HG02943 (cell line): ENCODE results near the gene CAMKMT.

Experiments
- ATAC-seq: cut with Tn5 transposase; IDR thresholded peaks from one replicate; pipeline ENCODE4 v1.9.1; 2021; ENCODE audit warnings: mild to moderate bottlenecking, low read depth, moderate library complexity; ENCODE audit not compliant: unreplicated experiment

CAMKMT gene

GRCh38 chr2:44679990-44680389 is 318.2 kb downstream of the CAMKMT start:
- ATAC-seq, result no peak

- no peak for ATAC-seq
These were observed 318.8 kb downstream of the CAMKMT start for GRCh38 chr2:44680424-44680971.

- no peak for ATAC-seq
These were observed 319.3 kb downstream of the CAMKMT start for GRCh38 chr2:44680983-44681531.

- no peak for ATAC-seq
These were observed 320.7 kb downstream of the CAMKMT start for GRCh38 chr2:44682459-44682858.

- no peak for ATAC-seq
These were observed 322.8 kb downstream of the CAMKMT start for GRCh38 chr2:44684559-44684958.

- ATAC-seq, result no peak
These were observed 324.8 kb downstream of the CAMKMT start for GRCh38 chr2:44686561-44686960.

- ATAC-seq, result no peak
These were observed 326.1 kb downstream of the CAMKMT start for GRCh38 chr2:44687686-44688455.

GRCh38 chr2:44688456-44689124 is 326.8 kb downstream of the CAMKMT start:
- no peak for ATAC-seq

- ATAC-seq, result no peak
These were observed 327.8 kb downstream of the CAMKMT start for GRCh38 chr2:44689516-44689915.

GRCh38 chr2:44691174-44691785 is 329.5 kb downstream of the CAMKMT start:
- ATAC-seq, result no peak

GRCh38 chr2:44692821-44693220 is 331.1 kb downstream of the CAMKMT start:
- ATAC-seq, result no peak

GRCh38 chr2:44700824-44701223 is 339.1 kb downstream of the CAMKMT start:
- ATAC-seq, result no peak

- no peak for ATAC-seq
These were observed 343.6 kb downstream of the CAMKMT start for GRCh38 chr2:44705356-44705755.

GRCh38 chr2:44705876-44706480 is 344.2 kb downstream of the CAMKMT start:
- no peak for ATAC-seq

- no peak for ATAC-seq
These were observed 345.2 kb downstream of the CAMKMT start for GRCh38 chr2:44706681-44707553.

- no peak for ATAC-seq
These were observed 346.4 kb downstream of the CAMKMT start for GRCh38 chr2:44707945-44708660.

GRCh38 chr2:44708661-44709000 is 346.9 kb downstream of the CAMKMT start:
- ATAC-seq, result no peak

- no peak for ATAC-seq
These were observed 351.4 kb downstream of the CAMKMT start for GRCh38 chr2:44713170-44713569.

- no peak for ATAC-seq
These were observed 353.9 kb downstream of the CAMKMT start for GRCh38 chr2:44715671-44716081.
